Activated naive CD4-positive, alpha-beta T cell treated with anti-CD3 and anti-CD28 coated beads for 36 hours (primary cell): ENCODE results near the gene CCDC70. TPM values are rescaled to one million over a fixed set of nuclear protein-coding genes. Genes with fewer than 3 reads are reported as not detected.
"Not testable (repeated sequence)": the region's sequence is repeated elsewhere in the genome, so short reads cannot be mapped to it uniquely, and the experiment has no call there.

Experiments used
- CTCF ChIA-PET: fragments of 350-600 bp; sonication (Branson Sonifier 250); formaldehyde crosslinking; loops from one replicate; lab custom pipeline; 2021; ENCODE audit warnings: antibody characterized with exemption; lab: Charles Lee
- DNase-seq: peaks from one replicate; pipeline ENCODE4 v3.0.0-alpha.2; 2020
- H3K27ac Mint-ChIP-seq: one replicate; pipeline ENCODE4 v1.8.0; 2021; ENCODE audit warnings: mild to moderate bottlenecking, mixed read lengths
- H3K27me3 Mint-ChIP-seq: one replicate; pipeline ENCODE4 v1.8.0; 2021; ENCODE audit warnings: low read depth, mixed read lengths
- H3K36me3 Mint-ChIP-seq: one replicate; pipeline ENCODE4 v1.8.0; 2021; ENCODE audit warnings: low read depth, mixed read lengths
- H3K4me1 Mint-ChIP-seq: one replicate; pipeline ENCODE4 v1.8.0; 2021; ENCODE audit warnings: low read depth, mixed read lengths
- H3K4me3 Mint-ChIP-seq: one replicate; pipeline ENCODE4 v1.8.0; 2021; ENCODE audit warnings: mild to moderate bottlenecking, moderate library complexity, mixed read lengths
- H3K9me3 Mint-ChIP-seq: one replicate; pipeline ENCODE4 v1.8.0; 2021; ENCODE audit warnings: mixed read lengths
- intact Hi-C: fragments of 100-400 bp; cut with micrococcal nuclease; formaldehyde crosslinking; loops from one replicate; pipeline ENCODE4 v1.15.1; 2023
- total RNA-seq, 2 experiments: library from RNA; stranded (reverse); gene quantifications; one replicate each; pipeline ENCODE4 v1.2.3, GENCODE V29; 2021

CCDC70 gene
- total RNA-seq, 2 experiments from 2014 or later: not detected

- peaks cover 2% of the 10 kb centered on the region for H3K27me3 Mint-ChIP-seq
- H3K9me3 Mint-ChIP-seq: no peaks in the 10 kb centered on the region
- H3K36me3 Mint-ChIP-seq: no peaks in the 10 kb centered on the region
- DNase-seq: peak; percentile 69
- no peaks in the 10 kb centered on the region for H3K4me1 Mint-ChIP-seq
- no peak overlapping the region for H3K27ac Mint-ChIP-seq
- H3K4me3 Mint-ChIP-seq: no peak overlapping the region
- intact Hi-C loops: loop anchor here (1.0 to 5.0 kb wide), 4 partner anchors 116 to 554 kb away; partner anchors contain the start of genes ALG11, ATP7B and VPS36
- CTCF ChIA-PET: interaction anchor here (0.6 to 4.6 kb wide), 31 partner anchors 10 to 672 kb away, joined by 3 to 43 read pairs (median 4); partner anchors contain the start of genes ALG11 and NEK5
These were observed 34.4 kb downstream of the CCDC70 start for GRCh38 chr13:51895906-51896888.

GRCh38 chr13:51900471-51900870 is 38.7 kb downstream of the CCDC70 start:
- Mint-ChIP-seq H3K27ac (no peak overlapping the region), H3K27me3 (no peaks in the 10 kb centered on the region), H3K36me3 (no peaks in the 10 kb centered on the region), H3K4me3 (no peak overlapping the region), H3K4me1 (no peaks in the 10 kb centered on the region), H3K9me3 (no peaks in the 10 kb centered on the region)
- DNase-seq: no peak
- intact Hi-C loops: no loop called here
- CTCF ChIA-PET: no interaction called here

GRCh38 chr13:51902776-51903175 is 41.0 kb downstream of the CCDC70 start:
- Mint-ChIP-seq H3K36me3 (no peaks in the 10 kb centered on the region), H3K27me3 (no peaks in the 10 kb centered on the region), H3K4me3 (no peak overlapping the region), H3K27ac (no peak overlapping the region), H3K4me1 (peaks cover 4% of the 10 kb centered on the region), H3K9me3 (no peaks in the 10 kb centered on the region)
- no peak for DNase-seq
- intact Hi-C loops: no loop called here
- CTCF ChIA-PET: interaction anchor here (1.4 kb wide), 1 partner anchor 224 kb away, joined by 4 read pairs; no protein-coding TSS in a partner anchor

- H3K27ac Mint-ChIP-seq: no peak overlapping the region
- CTCF ChIA-PET: interaction anchor here (1.0 to 1.2 kb wide), 2 partner anchors 22 to 222 kb away, joined by 3 read pairs; no protein-coding TSS in a partner anchor
- DNase-seq: no peak
- no peaks in the 10 kb centered on the region for H3K9me3 Mint-ChIP-seq
- no peaks in the 10 kb centered on the region for H3K27me3 Mint-ChIP-seq
- H3K4me1 Mint-ChIP-seq: peaks cover 29% of the 10 kb centered on the region
- no peak overlapping the region for H3K4me3 Mint-ChIP-seq
- intact Hi-C loops: loop anchor here (5.0 kb wide), 1 partner anchor 47 kb away; no protein-coding TSS in a partner anchor
- H3K36me3 Mint-ChIP-seq: no peaks in the 10 kb centered on the region
These were observed 44.0 kb downstream of the CCDC70 start for GRCh38 chr13:51905787-51906186.

- Mint-ChIP-seq H3K36me3 (no peaks in the 10 kb centered on the region), H3K27me3 (no peaks in the 10 kb centered on the region), H3K4me1 (peaks cover 29% of the 10 kb centered on the region), H3K9me3 (no peaks in the 10 kb centered on the region), H3K27ac (no peak overlapping the region), H3K4me3 (no peak overlapping the region)
- intact Hi-C loops: loop anchor here (5.0 kb wide), 1 partner anchor 46 kb away; no protein-coding TSS in a partner anchor
- no peak for DNase-seq
- CTCF ChIA-PET: interaction anchor here (1.0 to 1.2 kb wide), 2 partner anchors 23 to 221 kb away, joined by 3 read pairs; no protein-coding TSS in a partner anchor
These were observed 44.8 kb downstream of the CCDC70 start for GRCh38 chr13:51906581-51906980.

- no peak for DNase-seq
- no peak overlapping the region for H3K27ac Mint-ChIP-seq
- H3K4me1 Mint-ChIP-seq: peaks cover 29% of the 10 kb centered on the region
- no peaks in the 10 kb centered on the region for H3K9me3 Mint-ChIP-seq
- H3K36me3 Mint-ChIP-seq: no peaks in the 10 kb centered on the region
- intact Hi-C loops: loop anchor here (5.0 kb wide), 1 partner anchor 45 kb away; no protein-coding TSS in a partner anchor
- peaks cover 4% of the 10 kb centered on the region for H3K27me3 Mint-ChIP-seq
- no peak overlapping the region for H3K4me3 Mint-ChIP-seq
- CTCF ChIA-PET: interaction anchor here (1.0 to 1.2 kb wide), 2 partner anchors 220 to 221 kb away, joined by 3 read pairs; no protein-coding TSS in a partner anchor
These were observed 45.4 kb downstream of the CCDC70 start for GRCh38 chr13:51907040-51907732.

GRCh38 chr13:51909265-51909664 is 47.5 kb downstream of the CCDC70 start:
- CTCF ChIA-PET: interaction anchor here (0.9 to 1.2 kb wide), 4 partner anchors 60 to 410 kb away, joined by 4 to 5 read pairs (median 4); no protein-coding TSS in a partner anchor
- DNase-seq, H3K27me3 Mint-ChIP-seq, H3K27ac Mint-ChIP-seq, H3K9me3 Mint-ChIP-seq, H3K36me3 Mint-ChIP-seq: not testable (repeated sequence)
- Mint-ChIP-seq H3K4me3 (peak overlapping the region; percentile 2), H3K4me1 (peaks cover 29% of the 10 kb centered on the region)
- intact Hi-C loops: loop anchor here (1.0 to 5.0 kb wide), 4 partner anchors 43 to 492 kb away; no protein-coding TSS in a partner anchor

GRCh38 chr13:51910508-51910907 is 48.7 kb downstream of the CCDC70 start:
- H3K27ac Mint-ChIP-seq: no peak overlapping the region

GRCh38 chr13:51912091-51912490 is 50.3 kb downstream of the CCDC70 start:
- no peaks in the 10 kb centered on the region for H3K36me3 Mint-ChIP-seq
- no peak overlapping the region for H3K4me3 Mint-ChIP-seq
- H3K27me3 Mint-ChIP-seq: peaks cover 6% of the 10 kb centered on the region
- H3K27ac Mint-ChIP-seq: no peak overlapping the region
- peaks cover 29% of the 10 kb centered on the region for H3K4me1 Mint-ChIP-seq
- H3K9me3 Mint-ChIP-seq: no peaks in the 10 kb centered on the region
- DNase-seq: no peak
- intact Hi-C loops: no loop called here
- CTCF ChIA-PET: interaction anchor here (1.5 to 2.6 kb wide), 3 partner anchors 14 to 96 kb away, joined by 3 to 10 read pairs (median 6); no protein-coding TSS in a partner anchor

More at GRCh38 chr13:51910508-51910907, 48.7 kb downstream of the CCDC70 start:
- no peak for DNase-seq
- Mint-ChIP-seq H3K36me3 (no peaks in the 10 kb centered on the region), H3K9me3 (no peaks in the 10 kb centered on the region), H3K4me3 (no peak overlapping the region), H3K27me3 (peaks cover 6% of the 10 kb centered on the region), H3K4me1 (peaks cover 29% of the 10 kb centered on the region)
- intact Hi-C loops: no loop called here
- CTCF ChIA-PET: interaction anchor here (0.7 to 1.3 kb wide), 2 partner anchors 13 to 96 kb away, joined by 3 to 4 read pairs; no protein-coding TSS in a partner anchor

- H3K27me3 Mint-ChIP-seq: peaks cover 6% of the 10 kb centered on the region
- DNase-seq: no peak
- peaks cover 25% of the 10 kb centered on the region for H3K4me1 Mint-ChIP-seq
- CTCF ChIA-PET: interaction anchor here (0.5 to 2.6 kb wide), 6 partner anchors 14 to 97 kb away, joined by 3 to 10 read pairs (median 4); partner anchors contain the start of gene TMEM272
- no peaks in the 10 kb centered on the region for H3K9me3 Mint-ChIP-seq
- H3K27ac Mint-ChIP-seq: no peak overlapping the region
- intact Hi-C loops: no loop called here
- no peak overlapping the region for H3K4me3 Mint-ChIP-seq
- no peaks in the 10 kb centered on the region for H3K36me3 Mint-ChIP-seq
These were observed 50.9 kb downstream of the CCDC70 start for GRCh38 chr13:51912511-51913225.
